Hepatocyte (in vitro differentiated cells): ENCODE results near the gene KCND3.

Source experiments
- EZH2phosphoT487 ChIP-seq: fragments of 200-600 bp; sonication (generic); IDR thresholded peaks from one replicate; pipeline ENCODE4 v1.6.1; 2018; ENCODE audit warnings: antibody characterized with exemption, mild to moderate bottlenecking, low read depth, moderate library complexity; ENCODE audit not compliant: unreplicated experiment, severe bottlenecking
- TF ChIP-seq, protein P1 (sequence below): fragments of 200-600 bp; sonication (generic); IDR thresholded peaks from 2 replicates; pipeline ENCODE4 v1.5.1; 2016; ENCODE audit warnings: antibody characterized with exemption, mild to moderate bottlenecking; ENCODE audit not compliant: poor library complexity

DNA sequence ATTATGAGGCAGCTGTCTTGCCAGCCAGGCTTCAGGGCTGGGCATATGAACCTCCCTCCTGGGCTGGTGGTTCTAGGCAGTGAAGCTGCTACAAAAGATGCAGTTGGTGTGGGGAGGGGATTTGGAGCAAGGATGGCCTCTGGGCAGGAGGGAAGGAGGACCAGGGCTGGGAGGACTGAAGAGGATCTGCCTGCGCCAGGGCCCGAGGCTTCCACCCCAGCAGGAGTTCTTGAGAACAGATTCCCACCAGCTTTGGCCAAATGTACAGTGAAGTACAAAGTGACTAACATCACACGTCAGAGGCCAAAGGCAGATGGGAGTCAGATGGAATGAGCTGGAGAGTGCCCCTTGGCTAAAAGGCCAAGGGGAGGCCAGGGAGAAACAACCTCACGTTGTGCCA is 171.4 kb downstream of the KCND3 start:
- TF ChIP-seq, protein P1, sequence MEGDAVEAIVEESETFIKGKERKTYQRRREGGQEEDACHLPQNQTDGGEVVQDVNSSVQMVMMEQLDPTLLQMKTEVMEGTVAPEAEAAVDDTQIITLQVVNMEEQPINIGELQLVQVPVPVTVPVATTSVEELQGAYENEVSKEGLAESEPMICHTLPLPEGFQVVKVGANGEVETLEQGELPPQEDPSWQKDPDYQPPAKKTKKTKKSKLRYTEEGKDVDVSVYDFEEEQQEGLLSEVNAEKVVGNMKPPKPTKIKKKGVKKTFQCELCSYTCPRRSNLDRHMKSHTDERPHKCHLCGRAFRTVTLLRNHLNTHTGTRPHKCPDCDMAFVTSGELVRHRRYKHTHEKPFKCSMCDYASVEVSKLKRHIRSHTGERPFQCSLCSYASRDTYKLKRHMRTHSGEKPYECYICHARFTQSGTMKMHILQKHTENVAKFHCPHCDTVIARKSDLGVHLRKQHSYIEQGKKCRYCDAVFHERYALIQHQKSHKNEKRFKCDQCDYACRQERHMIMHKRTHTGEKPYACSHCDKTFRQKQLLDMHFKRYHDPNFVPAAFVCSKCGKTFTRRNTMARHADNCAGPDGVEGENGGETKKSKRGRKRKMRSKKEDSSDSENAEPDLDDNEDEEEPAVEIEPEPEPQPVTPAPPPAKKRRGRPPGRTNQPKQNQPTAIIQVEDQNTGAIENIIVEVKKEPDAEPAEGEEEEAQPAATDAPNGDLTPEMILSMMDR: no peak
- no peak for TF ChIP-seq EZH2phosphoT487
